GF-D8 (cell line): ENCODE measurements around the gene FMNL3.
"Not testable (repeated sequence)": the region's sequence is repeated elsewhere in the genome, so short reads cannot be mapped to it uniquely, and the experiment has no call there.

ENCODE experiments used
- DNase-seq: peaks from one replicate; lab custom pipeline; 2025; lab: John Stamatoyannopoulos, UW

Gene FMNL3

GRCh38 chr12:49632986-49633702 lies 74.1 kb downstream of the FMNL3 start:
- DNase-seq, result no peak

GRCh38 chr12:49632401-49632800 lies 74.8 kb downstream of the FMNL3 start:
- no peak for DNase-seq

- DNase-seq, result no peak
These were observed 75.8 kb downstream of the FMNL3 start for GRCh38 chr12:49631336-49631907.

GRCh38 chr12:49627752-49628360 lies 79.3 kb downstream of the FMNL3 start:
- no peak for DNase-seq

GRCh38 chr12:49626836-49627235 lies 80.4 kb downstream of the FMNL3 start:
- no peak for DNase-seq

- no peak for DNase-seq
These were observed 80.9 kb downstream of the FMNL3 start for GRCh38 chr12:49626169-49626835.

GRCh38 chr12:49624921-49625577 lies 82.2 kb downstream of the FMNL3 start:
- no peak for DNase-seq

- DNase-seq, result peak; percentile 59
These were observed 83.9 kb downstream of the FMNL3 start, which contains the start of gene PRPF40B for GRCh38 chr12:49623142-49623904. TSS of gene PRPF40B (plus strand) at chr12:49623561. CDS start at chr12:49623591, 30 bp downstream.

- no peak for DNase-seq
These were observed 84.6 kb downstream of the FMNL3 start for GRCh38 chr12:49622501-49623141.

- DNase-seq, result no peak
These were observed 85.3 kb downstream of the FMNL3 start for GRCh38 chr12:49621651-49622500.

GRCh38 chr12:49619286-49619685 lies 87.9 kb downstream of the FMNL3 start:
- no peak for DNase-seq

GRCh38 chr12:49618576-49618975 lies 88.6 kb downstream of the FMNL3 start:
- DNase-seq, result no peak

- no peak for DNase-seq
These were observed 90.5 kb downstream of the FMNL3 start for GRCh38 chr12:49616533-49617219.

GRCh38 chr12:49615725-49616124 lies 91.5 kb downstream of the FMNL3 start:
- no peak for DNase-seq

- DNase-seq, result no peak
These were observed 95.0 kb downstream of the FMNL3 start for GRCh38 chr12:49612210-49612609.

GRCh38 chr12:49610785-49611184 lies 96.4 kb downstream of the FMNL3 start:
- not testable (repeated sequence) for DNase-seq

GRCh38 chr12:49609875-49610154 lies 97.4 kb downstream of the FMNL3 start:
- DNase-seq, result no peak

GRCh38 chr12:49609059-49609874 lies 97.9 kb downstream of the FMNL3 start:
- no peak for DNase-seq

GRCh38 chr12:49605539-49605938 lies 101.7 kb downstream of the FMNL3 start, which contains the start of gene FAM186B:
TSS of gene FAM186B (minus strand) at chr12:49605639. CDS start at chr12:49605477, 162 bp downstream.
- DNase-seq, result not testable (repeated sequence)
